Ishikawa (cell line): ENCODE results near the gene TBX1.

Source experiments
- CEBPB ChIP-seq: IDR thresholded peaks from 2 replicates; pipeline ENCODE4 v1.6.1; 2012
- CREB1 ChIP-seq: IDR thresholded peaks from 2 replicates; pipeline ENCODE4 v1.6.1; 2012; ENCODE audit warnings: low read depth
- EGR1 ChIP-seq: IDR thresholded peaks from 2 replicates; pipeline ENCODE4 v1.6.1; 2012
- EP300 ChIP-seq: IDR thresholded peaks from 2 replicates; pipeline ENCODE4 v1.6.1; 2012; ENCODE audit warnings: borderline replicate concordance
- MAX ChIP-seq: IDR thresholded peaks from 2 replicates; pipeline ENCODE4 v1.6.1; 2012
- NFIC ChIP-seq: IDR thresholded peaks from 2 replicates; pipeline ENCODE4 v1.6.1; 2012
- RAD21 ChIP-seq: IDR thresholded peaks from 2 replicates; pipeline ENCODE4 v1.6.1; 2012; ENCODE audit warnings: low read depth
- REST ChIP-seq: IDR thresholded peaks from 2 replicates; pipeline ENCODE4 v1.6.1; 2012; ENCODE audit warnings: low read depth, mild to moderate bottlenecking
- TAF1 ChIP-seq: IDR thresholded peaks from 2 replicates; pipeline ENCODE4 v1.6.1; 2012; ENCODE audit warnings: low read depth, mild to moderate bottlenecking
- TCF12 ChIP-seq: IDR thresholded peaks from 2 replicates; pipeline ENCODE4 v1.6.1; 2012; ENCODE audit warnings: low read depth
- TEAD4 ChIP-seq: IDR thresholded peaks from 2 replicates; pipeline ENCODE4 v1.6.1; 2012
- YY1 ChIP-seq: IDR thresholded peaks from 2 replicates; pipeline ENCODE4 v1.6.1; 2012; ENCODE audit warnings: low read depth
- ZBTB7A ChIP-seq: IDR thresholded peaks from 2 replicates; pipeline ENCODE4 v1.6.1; 2012; ENCODE audit warnings: low read depth
- TF ChIP-seq, protein P1 (sequence below): IDR thresholded peaks from 2 replicates; pipeline ENCODE4 v1.6.1; 2012

DNA sequence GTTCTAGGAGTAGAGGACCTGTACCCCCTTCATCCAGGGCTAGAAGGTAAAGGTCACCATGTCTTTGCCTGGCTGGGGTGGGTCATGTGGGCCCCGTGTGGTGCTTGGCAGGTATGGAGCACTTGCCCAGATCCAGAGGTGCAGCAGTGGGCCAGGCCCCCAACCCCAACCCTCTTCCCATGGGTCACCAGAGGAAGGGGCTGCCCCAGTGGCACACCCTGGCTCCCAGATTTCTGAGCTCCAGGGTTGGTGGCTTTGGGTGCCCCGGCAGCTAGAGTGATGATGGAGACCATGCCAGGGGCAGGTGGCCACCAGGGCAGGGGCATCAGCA is 39.6 kb upstream of the TBX1 start:
- TF ChIP-seq RAD21, result no peak
- no peak for TF ChIP-seq EP300
- TF ChIP-seq CREB1, result no peak
- no peak for TF ChIP-seq YY1
- TF ChIP-seq EGR1, result no peak
- TF ChIP-seq, protein P1, sequence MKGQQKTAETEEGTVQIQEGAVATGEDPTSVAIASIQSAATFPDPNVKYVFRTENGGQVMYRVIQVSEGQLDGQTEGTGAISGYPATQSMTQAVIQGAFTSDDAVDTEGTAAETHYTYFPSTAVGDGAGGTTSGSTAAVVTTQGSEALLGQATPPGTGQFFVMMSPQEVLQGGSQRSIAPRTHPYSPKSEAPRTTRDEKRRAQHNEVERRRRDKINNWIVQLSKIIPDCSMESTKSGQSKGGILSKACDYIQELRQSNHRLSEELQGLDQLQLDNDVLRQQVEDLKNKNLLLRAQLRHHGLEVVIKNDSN, result no peak
- TF ChIP-seq MAX, result no peak
- TF ChIP-seq NFIC, result no peak
- TF ChIP-seq CEBPB, result no peak
- no peak for TF ChIP-seq TAF1
- TF ChIP-seq TEAD4, result no peak
- no peak for TF ChIP-seq REST
- TF ChIP-seq ZBTB7A, result no peak
- TF ChIP-seq TCF12, result no peak
